GM21723 (cell line): ENCODE results near the gene FKBP5.
"Not testable (repeated sequence)": the region's sequence is repeated elsewhere in the genome, so short reads cannot be mapped to it uniquely, and the experiment has no call there.

Source experiments
- ATAC-seq: cut with Tn5 transposase; IDR thresholded peaks from one replicate; pipeline ENCODE4 v1.9.1; 2021; ENCODE audit warnings: mild to moderate bottlenecking, moderate library complexity; ENCODE audit not compliant: unreplicated experiment

The FKBP5 gene

DNA sequence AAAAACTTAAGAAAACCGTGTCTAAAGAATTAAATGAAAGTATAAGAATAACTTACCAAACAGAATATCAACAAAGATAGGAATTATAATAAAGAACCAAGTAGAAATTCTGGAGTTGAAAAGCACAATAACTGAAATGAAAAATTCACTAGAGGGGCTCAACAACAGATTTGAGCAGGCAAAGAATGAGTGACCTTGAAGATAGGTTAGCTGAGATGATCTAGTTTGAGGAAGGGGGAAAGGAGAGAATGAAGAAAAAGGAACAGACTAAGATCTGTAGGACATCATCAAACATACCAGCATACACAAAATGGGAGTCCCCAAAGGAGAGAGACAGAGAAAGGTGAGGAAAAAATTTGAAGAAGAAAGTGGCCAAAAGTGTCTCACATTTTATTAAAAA lies 138.3 kb downstream of the FKBP5 start:
- ATAC-seq, result no peak

GRCh38 chr6:35547676-35548075 lies 141.0 kb downstream of the FKBP5 start:
- ATAC-seq, result no peak

- no peak for ATAC-seq
Observed at GRCh38 chr6:35544769-35545361, 143.8 kb downstream of the FKBP5 start.

DNA sequence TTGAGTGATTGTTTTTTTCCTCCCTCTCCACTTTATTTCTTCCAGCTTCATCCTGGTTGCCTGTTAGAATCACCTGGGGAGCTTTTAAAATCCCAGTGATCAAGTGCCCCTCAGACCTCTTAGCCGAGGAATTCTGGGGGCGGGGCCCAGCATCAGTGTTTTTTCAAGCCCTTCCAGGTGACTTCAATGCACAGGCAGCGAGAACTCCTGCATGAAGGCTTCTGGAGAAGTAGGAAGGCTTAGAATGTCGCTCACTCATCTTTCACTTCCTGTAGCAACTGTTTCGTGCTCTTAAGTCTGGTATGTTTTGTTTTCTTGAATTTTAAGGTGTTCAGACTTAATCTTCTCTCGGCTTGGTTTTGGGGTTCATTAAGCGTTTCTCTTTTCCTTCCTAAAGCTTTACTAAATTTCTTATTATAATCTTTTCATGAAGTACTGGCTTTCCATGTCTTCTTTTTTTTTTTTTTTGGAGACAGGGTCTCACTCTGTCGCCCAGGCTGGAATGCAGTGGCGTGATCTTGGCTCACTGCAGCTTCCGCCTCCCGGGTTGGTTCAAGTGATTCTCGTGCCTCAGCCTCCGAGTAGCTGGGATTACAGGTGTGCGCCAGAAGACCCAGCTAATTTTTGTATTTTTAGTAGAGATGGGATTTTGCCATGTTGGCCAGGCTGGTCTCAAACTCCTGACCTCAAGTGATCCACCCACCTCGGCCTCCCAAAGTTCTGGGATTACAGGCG lies 145.1 kb downstream of the FKBP5 start:
- ATAC-seq, result no peak

DNA sequence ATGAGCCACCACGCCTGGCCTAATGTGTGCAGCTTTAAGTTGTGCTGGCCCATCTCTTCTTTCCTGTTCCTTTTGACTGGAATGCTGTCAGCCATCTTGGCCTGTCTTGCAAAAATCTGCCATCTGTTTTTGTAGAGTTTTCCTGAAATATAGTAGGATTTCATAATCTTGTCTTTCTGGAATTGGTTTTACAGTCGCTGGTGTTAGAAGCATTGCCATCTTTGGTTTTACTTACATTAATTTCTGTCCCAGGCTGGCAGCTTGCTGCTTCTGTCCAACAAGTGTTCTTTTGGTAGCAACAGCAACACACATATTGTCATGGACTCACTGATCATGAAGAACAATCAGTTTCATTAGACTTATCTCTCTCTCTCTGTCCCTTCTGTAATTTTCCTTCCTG lies 146.9 kb downstream of the FKBP5 start:
- ATAC-seq, result no peak

- ATAC-seq, result no peak
Observed at GRCh38 chr6:35539223-35539622, 149.5 kb downstream of the FKBP5 start.

DNA sequence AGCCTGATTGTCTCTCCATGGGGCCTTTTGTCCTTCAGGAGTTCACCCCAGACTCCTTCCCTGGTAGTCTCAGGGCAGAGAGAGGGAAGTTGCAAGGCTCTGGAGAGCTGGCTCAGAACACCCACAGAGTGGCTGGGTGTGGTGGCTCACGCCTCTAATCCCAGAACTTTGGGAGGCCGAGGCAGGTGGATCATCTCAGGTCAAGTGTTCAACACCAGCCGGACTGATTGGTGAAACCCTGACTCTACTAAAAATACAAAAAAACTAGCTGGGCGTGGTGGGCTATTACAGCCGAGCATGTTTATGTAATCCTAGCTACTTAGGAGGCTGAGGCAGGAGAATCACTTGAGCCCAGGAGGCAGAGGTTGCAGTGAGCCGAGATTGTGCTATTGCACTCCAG lies 152.9 kb downstream of the FKBP5 start:
- not testable (repeated sequence) for ATAC-seq

DNA sequence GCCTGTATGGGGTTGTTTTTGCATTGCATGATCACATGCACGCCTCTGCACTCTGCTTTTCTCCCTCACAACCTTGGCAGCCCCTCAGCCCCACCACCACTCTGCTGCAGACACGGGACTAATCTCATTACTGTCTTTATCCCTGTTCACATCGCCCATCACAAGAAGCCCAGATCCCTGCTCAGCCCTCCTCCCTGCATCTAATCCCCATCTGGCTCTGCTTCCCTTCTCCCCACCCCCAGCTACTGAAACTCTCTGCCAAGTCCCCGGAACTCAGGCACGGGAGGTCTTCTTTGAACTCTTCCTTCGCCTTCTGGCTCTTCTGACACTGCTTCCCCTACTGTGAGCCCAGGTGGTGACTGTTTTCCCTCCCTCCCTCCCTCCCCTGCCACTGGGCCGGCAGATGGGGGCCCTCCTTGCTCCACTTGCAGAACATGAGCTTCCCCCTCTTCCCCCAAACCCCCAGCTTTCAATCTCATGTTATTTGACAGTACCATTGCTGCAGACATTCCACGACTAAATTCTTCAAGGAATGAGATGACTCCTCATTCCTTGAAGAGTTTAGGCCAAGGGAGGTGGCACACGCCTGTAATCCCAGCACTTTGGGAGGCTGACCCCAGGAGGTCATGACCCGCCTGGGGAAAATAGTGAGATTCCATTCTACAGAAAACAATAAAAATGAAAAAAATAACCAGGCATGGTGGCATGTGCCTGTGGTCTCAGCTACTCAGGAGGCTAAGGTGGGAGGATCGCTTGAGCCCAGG lies 154.1 kb downstream of the FKBP5 start:
- no peak for ATAC-seq

GRCh38 chr6:35533981-35534380 lies 154.7 kb downstream of the FKBP5 start:
- ATAC-seq, result no peak

DNA sequence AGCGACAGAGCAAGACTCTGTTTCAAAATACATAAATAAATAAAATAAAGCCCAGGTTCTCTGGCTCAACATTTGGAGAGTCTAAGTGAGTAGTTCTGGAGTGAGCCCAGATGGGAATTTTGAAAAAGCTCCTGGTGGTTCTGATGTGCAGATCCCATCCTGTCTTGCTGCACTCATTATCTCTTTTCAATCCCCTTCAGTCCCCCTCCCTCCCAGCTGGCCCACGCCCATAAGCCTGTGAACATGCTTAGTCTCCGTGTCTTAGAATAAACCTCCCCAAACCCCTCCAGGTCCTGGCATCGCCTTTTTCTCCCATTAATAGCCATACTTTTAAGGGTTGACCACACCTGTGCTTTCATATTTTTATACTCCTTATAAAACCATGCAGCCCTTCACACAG lies 156.6 kb downstream of the FKBP5 start:
- no peak for ATAC-seq

- no peak for ATAC-seq
Observed at GRCh38 chr6:35524380-35525020, 164.2 kb downstream of the FKBP5 start.
